ENCODE results near the gene MED13L.
"Not testable (repeated sequence)": the region's sequence is repeated elsewhere in the genome, so short reads cannot be mapped to it uniquely, and the experiment has no call there.

Gene MED13L

DNA sequence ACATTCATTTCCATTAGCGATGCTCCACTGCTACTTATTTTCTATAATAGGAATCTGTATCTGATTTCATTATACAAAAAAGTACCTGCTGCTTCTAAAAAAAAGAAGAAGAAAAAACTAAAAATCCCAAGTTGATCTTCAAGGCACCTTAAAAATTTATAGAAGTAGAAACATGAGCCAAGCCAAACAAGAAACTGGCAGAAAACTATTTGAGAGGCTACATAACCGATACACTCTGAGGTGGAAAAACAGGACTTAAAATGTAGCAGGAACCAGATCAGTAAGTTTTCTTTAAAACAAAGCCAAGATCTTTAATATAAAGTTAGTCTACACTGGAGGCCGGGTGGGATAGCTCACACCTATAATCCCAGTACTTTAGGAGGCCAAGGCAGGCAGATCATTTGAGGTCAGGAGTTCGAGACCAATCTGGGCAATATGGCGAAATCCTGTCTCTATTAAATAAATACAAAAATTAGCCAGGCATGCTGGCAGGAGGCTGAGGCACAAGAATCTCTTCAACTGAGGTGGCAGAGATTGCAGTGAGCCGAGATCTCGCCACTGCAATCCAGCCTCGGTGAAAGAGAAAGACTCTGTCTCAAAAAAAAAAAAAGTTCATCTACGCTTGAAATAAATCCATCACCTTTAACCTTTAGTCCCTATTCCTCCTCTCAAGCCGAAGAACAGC, 278.6 kb downstream of the MED13L start:
- intact Hi-C loops (cut with micrococcal nuclease): loop anchor here (2.0 to 5.0 kb wide), 3 partner anchors 238 to 710 kb away; no protein-coding TSS in a partner anchor
- Mint-ChIP-seq H3K9me3 (no peaks in the 10 kb centered on the region), H3K27ac (no peak overlapping the region), H3K4me1 (ENCODE audit: low read depth) (no peaks in the 10 kb centered on the region), H3K27me3 (no peaks in the 10 kb centered on the region), H3K36me3 (ENCODE audit: low read depth) (peaks cover 77% of the 10 kb centered on the region), H3K4me3 (no peak overlapping the region)

DNA sequence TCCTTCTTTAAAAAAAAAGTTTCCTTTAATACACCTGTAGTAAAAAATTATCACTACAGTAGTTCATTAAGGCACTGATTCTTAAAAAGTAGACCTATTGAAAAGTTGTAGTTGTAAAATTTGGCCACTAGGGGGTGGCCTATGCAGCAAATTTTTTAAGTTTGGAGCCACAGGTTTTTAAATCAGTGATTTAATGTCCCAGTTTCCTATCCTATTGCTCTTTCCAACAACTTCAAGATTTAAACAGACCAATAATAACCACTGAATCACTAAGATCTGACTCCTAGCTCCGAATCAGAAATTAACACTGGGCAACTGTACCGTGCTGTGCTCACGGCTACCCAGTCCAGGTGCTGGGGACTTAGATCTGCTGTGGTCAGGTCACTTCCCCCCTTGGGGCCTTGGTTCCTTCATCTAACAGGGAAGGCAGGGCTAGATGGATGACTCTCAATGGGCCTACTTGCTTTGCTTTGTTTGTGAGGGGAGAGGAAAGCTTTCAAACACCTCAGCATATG, 279.3 kb downstream of the MED13L start:
- Mint-ChIP-seq H3K9me3 (no peaks in the 10 kb centered on the region), H3K27ac (no peak overlapping the region), H3K27me3 (no peaks in the 10 kb centered on the region), H3K4me1 (ENCODE audit: low read depth) (no peaks in the 10 kb centered on the region), H3K4me3 (no peak overlapping the region), H3K36me3 (ENCODE audit: low read depth) (peaks cover 81% of the 10 kb centered on the region)
- intact Hi-C loops (cut with micrococcal nuclease): loop anchor here (2.0 to 5.0 kb wide), 3 partner anchors 239 to 711 kb away; no protein-coding TSS in a partner anchor

DNA sequence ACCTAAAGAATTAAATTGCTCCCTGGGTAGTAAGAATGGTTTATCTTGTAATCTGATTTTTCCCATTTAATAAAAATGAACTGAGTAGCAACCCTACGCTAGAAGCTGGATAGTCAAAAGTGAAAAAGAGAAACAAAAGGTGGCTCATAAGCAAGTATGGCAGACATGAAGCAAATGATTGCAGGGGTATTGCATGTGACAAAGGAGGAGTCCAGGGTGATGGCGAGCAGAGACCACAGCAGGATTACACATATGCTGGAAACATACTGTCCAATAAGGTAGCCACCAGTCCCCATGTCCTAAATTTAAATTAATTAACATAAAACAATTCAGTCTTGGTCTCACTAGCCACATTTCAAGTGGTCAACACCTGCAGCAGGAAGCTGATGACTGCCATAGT, 283.8 kb downstream of the MED13L start:
- peaks cover 12% of the 10 kb centered on the region for H3K4me1 Mint-ChIP-seq (ENCODE audit: low read depth)
- H3K4me3 Mint-ChIP-seq: no peak overlapping the region
- peaks cover 79% of the 10 kb centered on the region for H3K36me3 Mint-ChIP-seq (ENCODE audit: low read depth)
- H3K27ac Mint-ChIP-seq: no peak overlapping the region
- H3K27me3 Mint-ChIP-seq: no peaks in the 10 kb centered on the region
- intact Hi-C loops (cut with micrococcal nuclease): no loop called here
- no peaks in the 10 kb centered on the region for H3K9me3 Mint-ChIP-seq

DNA sequence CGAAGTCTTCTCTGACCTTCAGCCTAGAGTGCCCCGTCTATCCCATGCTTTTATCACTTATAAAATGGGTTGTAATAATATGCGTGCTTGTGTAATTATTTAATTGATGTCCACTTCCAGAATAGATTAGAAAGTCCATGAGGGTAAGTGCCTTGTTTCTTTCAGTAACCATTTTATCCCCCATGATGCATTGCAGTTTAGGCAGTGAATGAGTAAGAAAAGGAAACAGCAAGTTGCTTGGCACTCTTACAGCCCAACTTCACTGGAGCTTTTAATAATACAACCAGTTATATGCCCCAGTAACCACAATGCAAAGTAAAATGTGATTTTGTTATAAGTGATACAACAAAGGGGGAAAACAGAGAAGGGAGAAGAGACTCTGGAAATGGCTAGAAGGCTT, 287.3 kb downstream of the MED13L start:
- H3K27ac Mint-ChIP-seq: no peak overlapping the region
- H3K4me3 Mint-ChIP-seq: no peak overlapping the region
- no peaks in the 10 kb centered on the region for H3K9me3 Mint-ChIP-seq
- H3K4me1 Mint-ChIP-seq (ENCODE audit: low read depth): peaks cover 17% of the 10 kb centered on the region
- H3K36me3 Mint-ChIP-seq (ENCODE audit: low read depth): peaks cover 85% of the 10 kb centered on the region
- intact Hi-C loops (cut with micrococcal nuclease): no loop called here
- no peaks in the 10 kb centered on the region for H3K27me3 Mint-ChIP-seq

DNA sequence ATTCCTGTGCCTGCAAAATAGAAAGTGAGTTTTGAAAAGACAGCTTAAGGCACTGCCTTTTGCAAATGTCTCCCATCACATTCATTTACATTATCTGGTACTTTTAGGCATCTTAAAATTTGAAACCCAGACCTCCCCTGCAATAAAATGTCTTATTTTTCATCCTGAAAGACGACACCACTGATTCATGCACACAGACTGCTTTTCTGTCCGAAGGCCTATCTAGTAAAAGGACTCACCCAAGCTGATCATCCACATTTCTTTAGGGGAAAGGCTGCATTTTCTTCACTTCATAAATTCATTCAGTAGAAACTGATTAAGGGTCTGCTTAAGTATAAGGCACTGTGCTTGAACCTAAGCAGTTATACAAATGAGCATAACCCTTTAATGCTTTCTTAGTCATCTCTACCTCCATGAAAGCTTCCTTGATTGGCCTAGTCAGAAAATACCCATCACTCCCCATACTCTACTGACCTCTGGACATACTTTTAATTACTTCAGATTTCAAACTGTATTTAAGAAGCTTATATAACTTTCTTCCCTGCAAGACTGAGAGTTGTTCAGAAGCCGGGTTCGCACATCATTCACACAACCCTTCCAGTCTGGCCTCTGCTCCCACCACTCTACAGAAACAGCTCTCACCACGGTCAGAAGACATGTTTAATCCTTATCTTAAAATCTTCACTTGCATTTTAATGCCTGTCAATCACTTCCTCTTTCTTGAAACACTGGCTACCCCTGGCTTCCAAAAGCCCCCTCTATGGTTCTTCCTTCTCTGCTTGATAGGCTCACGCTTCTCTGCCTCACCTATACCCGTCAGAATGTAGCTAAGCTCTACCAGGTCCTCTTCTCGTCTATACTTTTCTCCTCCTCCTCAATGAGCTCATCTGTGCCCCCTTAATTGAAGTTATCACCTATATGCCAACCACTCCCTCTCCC, 288.6 kb downstream of the MED13L start:
- Mint-ChIP-seq H3K9me3 (no peaks in the 10 kb centered on the region), H3K4me1 (ENCODE audit: low read depth) (peaks cover 17% of the 10 kb centered on the region), H3K27ac (peak overlapping the region; percentile 13), H3K4me3 (no peak overlapping the region), H3K27me3 (no peaks in the 10 kb centered on the region), H3K36me3 (ENCODE audit: low read depth) (peaks cover 80% of the 10 kb centered on the region)
- intact Hi-C loops (cut with micrococcal nuclease): no loop called here

DNA sequence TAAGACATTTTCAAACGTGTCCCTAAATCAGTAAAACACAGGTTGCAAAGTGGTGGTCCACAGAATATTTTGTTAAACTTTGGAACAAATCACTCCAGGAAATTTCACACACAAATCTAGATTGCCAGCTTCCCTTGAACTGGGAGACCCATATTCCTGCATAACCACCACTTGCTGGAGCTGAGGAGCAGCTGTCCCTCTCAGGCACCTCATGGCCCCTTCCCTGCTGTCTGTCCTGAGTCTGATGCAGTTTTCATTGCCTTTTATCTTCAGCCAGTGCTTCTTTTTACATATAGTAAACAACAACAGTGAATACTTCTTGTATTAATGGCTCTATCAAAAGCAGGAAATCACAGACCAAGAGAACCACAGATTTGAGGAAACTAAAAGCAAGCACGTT, 289.3 kb downstream of the MED13L start:
- H3K4me3 Mint-ChIP-seq: no peak overlapping the region
- no peak overlapping the region for H3K27ac Mint-ChIP-seq
- H3K36me3 Mint-ChIP-seq (ENCODE audit: low read depth): peaks cover 79% of the 10 kb centered on the region
- intact Hi-C loops (cut with micrococcal nuclease): no loop called here
- no peaks in the 10 kb centered on the region for H3K27me3 Mint-ChIP-seq
- H3K4me1 Mint-ChIP-seq (ENCODE audit: low read depth): peaks cover 17% of the 10 kb centered on the region
- H3K9me3 Mint-ChIP-seq: no peaks in the 10 kb centered on the region

DNA sequence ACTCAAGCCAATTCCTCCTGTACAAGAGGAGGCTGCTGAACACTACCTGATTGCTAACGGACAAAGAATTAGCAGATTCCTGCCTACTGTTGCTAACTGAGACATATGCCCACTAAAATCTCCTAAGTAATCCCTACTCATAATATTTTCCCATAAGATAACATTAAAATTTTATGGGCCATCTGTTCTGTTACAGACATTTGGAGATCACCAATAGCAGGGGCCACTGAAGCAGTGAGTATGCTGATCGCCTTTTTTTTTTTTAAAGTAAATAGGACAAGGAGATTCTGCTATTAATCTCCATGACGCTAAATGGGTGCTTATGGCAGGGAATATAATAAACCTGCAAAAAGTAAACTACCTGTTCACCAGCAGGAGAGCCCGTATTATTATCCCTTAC, 292.9 kb downstream of the MED13L start:
- no peak overlapping the region for H3K27ac Mint-ChIP-seq
- no peaks in the 10 kb centered on the region for H3K9me3 Mint-ChIP-seq
- intact Hi-C loops (cut with micrococcal nuclease): no loop called here
- H3K4me3 Mint-ChIP-seq: no peak overlapping the region
- peaks cover 88% of the 10 kb centered on the region for H3K36me3 Mint-ChIP-seq (ENCODE audit: low read depth)
- no peaks in the 10 kb centered on the region for H3K27me3 Mint-ChIP-seq
- peaks cover 14% of the 10 kb centered on the region for H3K4me1 Mint-ChIP-seq (ENCODE audit: low read depth)

DNA sequence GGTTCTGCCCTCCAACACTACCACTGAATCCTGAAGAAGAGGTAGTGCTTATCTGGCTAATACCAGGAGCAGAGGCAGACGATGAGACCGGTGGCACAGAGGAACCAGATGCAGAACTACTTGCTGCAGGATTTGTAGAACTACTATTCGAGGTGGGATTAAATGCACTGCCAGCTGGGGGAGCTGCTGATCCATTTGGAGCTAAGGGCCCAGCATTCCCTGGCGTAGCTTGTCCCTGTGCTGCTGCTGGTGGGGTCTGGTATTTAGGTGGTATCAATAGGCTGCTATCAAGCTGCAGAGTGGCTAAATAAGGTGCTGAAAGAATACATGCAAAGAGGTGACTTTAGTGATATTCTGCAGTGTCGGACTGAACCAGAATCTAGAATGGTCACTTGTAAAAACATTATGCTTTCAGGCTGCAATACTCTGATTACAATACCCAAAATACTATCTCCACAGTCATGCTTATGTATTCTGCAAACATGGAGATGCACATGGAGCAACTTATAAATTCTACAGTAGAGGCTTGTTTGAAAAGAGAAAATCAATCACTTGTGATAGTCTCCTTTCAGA, 294.2 kb downstream of the MED13L start:
- Mint-ChIP-seq H3K27ac (no peak overlapping the region), H3K4me3 (no peak overlapping the region), H3K4me1 (ENCODE audit: low read depth) (peaks cover under 1% of the 10 kb centered on the region), H3K27me3 (no peaks in the 10 kb centered on the region), H3K9me3 (no peaks in the 10 kb centered on the region), H3K36me3 (ENCODE audit: low read depth) (peaks cover 88% of the 10 kb centered on the region)
- intact Hi-C loops (cut with micrococcal nuclease): no loop called here

DNA sequence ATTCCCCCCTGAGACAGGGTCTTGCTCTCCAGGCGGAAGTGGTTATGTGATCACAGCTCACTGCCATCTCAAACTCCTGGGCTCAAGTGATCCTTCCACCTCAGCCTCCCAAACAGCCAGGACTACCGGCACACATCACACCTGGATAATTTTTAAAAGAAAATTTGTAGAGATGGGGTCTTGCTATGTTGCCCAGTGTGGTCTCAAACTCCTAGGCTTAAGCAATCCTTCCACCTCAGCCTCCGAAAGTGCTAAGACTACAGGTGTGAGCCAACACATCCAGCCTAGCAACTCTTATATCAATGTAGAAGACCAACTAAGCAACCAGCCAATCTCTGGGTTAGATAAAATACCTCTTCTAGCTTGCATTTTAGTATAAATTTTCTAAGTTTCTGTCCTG, 297.2 kb downstream of the MED13L start:
- intact Hi-C loops (cut with micrococcal nuclease): no loop called here
- no peak overlapping the region for H3K4me3 Mint-ChIP-seq
- H3K4me1 Mint-ChIP-seq (ENCODE audit: low read depth): no peaks in the 10 kb centered on the region
- H3K27me3 Mint-ChIP-seq: no peaks in the 10 kb centered on the region
- H3K27ac Mint-ChIP-seq: no peak overlapping the region
- H3K36me3 Mint-ChIP-seq (ENCODE audit: low read depth): peaks cover 85% of the 10 kb centered on the region
- no peaks in the 10 kb centered on the region for H3K9me3 Mint-ChIP-seq

DNA sequence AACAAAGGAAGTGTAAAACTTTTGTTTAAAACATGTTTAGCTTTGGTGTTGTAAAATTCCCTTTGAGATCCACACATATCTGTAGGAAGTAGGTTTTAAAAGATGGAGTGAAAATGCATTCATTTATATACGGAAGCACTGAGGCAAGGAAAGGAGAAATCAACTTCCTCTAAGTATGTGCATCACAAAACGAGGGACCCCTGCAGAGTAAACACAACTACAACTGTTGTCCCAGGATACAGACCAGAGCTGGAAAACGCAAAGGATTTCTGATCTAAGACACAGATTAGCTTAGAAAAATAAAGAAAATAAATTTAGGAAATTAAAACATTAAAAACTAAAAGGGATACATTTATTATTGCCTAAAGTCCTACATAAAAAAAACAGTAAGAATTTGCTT, 297.6 kb downstream of the MED13L start:
- no peak overlapping the region for H3K4me3 Mint-ChIP-seq
- intact Hi-C loops (cut with micrococcal nuclease): no loop called here
- no peaks in the 10 kb centered on the region for H3K27me3 Mint-ChIP-seq
- peaks cover 89% of the 10 kb centered on the region for H3K36me3 Mint-ChIP-seq (ENCODE audit: low read depth)
- H3K27ac Mint-ChIP-seq: no peak overlapping the region
- no peaks in the 10 kb centered on the region for H3K4me1 Mint-ChIP-seq (ENCODE audit: low read depth)
- no peaks in the 10 kb centered on the region for H3K9me3 Mint-ChIP-seq

DNA sequence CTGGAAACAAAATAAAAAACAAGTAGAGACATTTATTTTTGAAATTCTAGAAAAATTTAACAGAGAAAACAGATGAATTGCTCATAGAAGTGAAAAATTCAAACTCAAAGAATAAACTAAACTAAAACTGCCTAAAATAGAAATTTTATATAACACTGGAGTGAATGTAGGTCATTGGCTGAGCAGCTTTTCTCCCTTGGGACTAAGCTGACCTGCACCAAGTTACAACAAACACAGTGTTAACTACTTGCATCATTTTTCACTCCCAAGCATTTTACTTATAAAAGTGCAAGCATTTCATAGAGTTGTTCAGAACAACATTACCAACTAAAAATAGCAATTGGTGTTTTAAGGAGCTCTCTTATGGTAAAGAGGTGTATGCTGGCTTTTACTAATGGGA, 298.1 kb downstream of the MED13L start:
- no peaks in the 10 kb centered on the region for H3K4me1 Mint-ChIP-seq (ENCODE audit: low read depth)
- peaks cover 91% of the 10 kb centered on the region for H3K36me3 Mint-ChIP-seq (ENCODE audit: low read depth)
- no peaks in the 10 kb centered on the region for H3K27me3 Mint-ChIP-seq
- no peak overlapping the region for H3K4me3 Mint-ChIP-seq
- intact Hi-C loops (cut with micrococcal nuclease): no loop called here
- H3K27ac Mint-ChIP-seq: no peak overlapping the region
- no peaks in the 10 kb centered on the region for H3K9me3 Mint-ChIP-seq

DNA sequence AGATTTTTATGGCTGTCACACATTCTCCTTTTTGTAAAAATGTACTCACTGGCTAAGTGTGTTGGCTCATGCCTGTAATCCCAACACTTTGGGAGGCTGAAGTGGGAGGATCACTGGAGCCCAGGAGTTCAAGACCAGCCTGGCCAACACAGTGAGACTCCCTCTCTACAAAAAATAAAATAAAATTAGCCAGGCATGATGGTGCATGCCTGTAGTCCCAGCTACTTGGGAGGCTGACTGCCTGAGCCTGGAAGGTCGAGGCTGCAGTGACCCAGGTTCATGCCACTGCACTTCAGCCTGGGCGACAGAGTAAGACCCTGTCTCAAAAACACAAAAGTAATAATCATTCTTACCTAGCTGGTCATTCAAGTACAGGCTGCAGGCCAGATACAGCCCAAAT, 300.7 kb downstream of the MED13L start:
- H3K27ac Mint-ChIP-seq; H3K9me3 Mint-ChIP-seq; H3K4me3 Mint-ChIP-seq; H3K4me1 Mint-ChIP-seq (ENCODE audit: low read depth); H3K27me3 Mint-ChIP-seq; intact Hi-C loops (cut with micrococcal nuclease): not testable (repeated sequence)
- H3K36me3 Mint-ChIP-seq (ENCODE audit: low read depth): peaks cover 87% of the 10 kb centered on the region

DNA sequence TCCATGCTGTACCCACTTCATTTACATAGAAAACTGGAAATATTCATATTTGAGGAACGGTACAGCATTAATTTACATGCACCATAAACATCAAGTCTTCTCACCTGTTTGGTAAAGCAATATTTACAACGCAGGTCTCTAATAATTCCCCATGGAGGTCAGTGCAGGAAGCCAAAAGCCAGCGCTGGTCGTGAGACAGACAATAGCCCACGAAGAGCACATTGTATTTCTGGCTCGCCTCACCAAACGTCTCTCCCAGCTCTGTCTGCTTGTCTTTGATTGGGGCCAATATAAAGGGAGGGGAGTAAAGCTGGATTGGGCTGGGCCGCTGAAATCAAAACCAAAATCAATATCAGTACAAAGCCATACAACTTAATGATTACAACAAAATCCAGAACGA, 302.1 kb downstream of the MED13L start:
- no peak overlapping the region for H3K27ac Mint-ChIP-seq
- no peak overlapping the region for H3K4me3 Mint-ChIP-seq
- H3K36me3 Mint-ChIP-seq (ENCODE audit: low read depth): peaks cover 89% of the 10 kb centered on the region
- no peaks in the 10 kb centered on the region for H3K9me3 Mint-ChIP-seq
- intact Hi-C loops (cut with micrococcal nuclease): no loop called here
- H3K4me1 Mint-ChIP-seq (ENCODE audit: low read depth): no peaks in the 10 kb centered on the region
- no peaks in the 10 kb centered on the region for H3K27me3 Mint-ChIP-seq
